NCI-H345 treated with DMSO at 0.1 percent for 48 hours (cell line): Measurements from ENCODE around the gene RALB.
"Not testable (repeated sequence)": the region's sequence is repeated elsewhere in the genome, so short reads cannot be mapped to it uniquely, and the experiment has no call there.

Experiments
- DNase-seq: peaks from one replicate; lab custom pipeline; 2025; ENCODE audit not compliant: unreplicated experiment; lab: John Stamatoyannopoulos, UW

RALB gene

GRCh38 chr2:120241684-120242083 is 11.0 kb upstream of the RALB start:
- DNase-seq: no peak

- no peak for DNase-seq
Observed at GRCh38 chr2:120243211-120243610, 9.4 kb upstream of the RALB start.

- DNase-seq: no peak
Observed at GRCh38 chr2:120243875-120244553, 8.6 kb upstream of the RALB start.

GRCh38 chr2:120244656-120245519 is 7.8 kb upstream of the RALB start:
- DNase-seq: peak; percentile 94

- DNase-seq: peak; percentile 94
Observed at GRCh38 chr2:120245520-120246332, 6.9 kb upstream of the RALB start.

GRCh38 chr2:120246546-120247300 is 5.9 kb upstream of the RALB start:
- DNase-seq: peak; percentile 69

GRCh38 chr2:120247851-120248250 is 4.8 kb upstream of the RALB start:
- no peak for DNase-seq

GRCh38 chr2:120250640-120251039 is 2.0 kb upstream of the RALB start:
- DNase-seq: no peak

GRCh38 chr2:120251078-120251477 is 1.6 kb upstream of the RALB start:
- no peak for DNase-seq

GRCh38 chr2:120251880-120252224 is 800 bp upstream of the RALB start:
- DNase-seq: no peak

GRCh38 chr2:120253021-120253882 is 600 bp downstream of the RALB start:
- DNase-seq: no peak

- DNase-seq: no peak
Observed at GRCh38 chr2:120254178-120254577, 1.5 kb downstream of the RALB start.

- DNase-seq: no peak
Observed at GRCh38 chr2:120255071-120255470, 2.4 kb downstream of the RALB start.

GRCh38 chr2:120255986-120256650 is 3.5 kb downstream of the RALB start:
- no peak for DNase-seq

GRCh38 chr2:120256651-120257000 is 4.0 kb downstream of the RALB start:
- no peak for DNase-seq

GRCh38 chr2:120257522-120257921 is 4.9 kb downstream of the RALB start:
- no peak for DNase-seq

GRCh38 chr2:120258196-120258595 is 5.5 kb downstream of the RALB start:
- no peak for DNase-seq

GRCh38 chr2:120259939-120260338 is 7.3 kb downstream of the RALB start:
- not testable (repeated sequence) for DNase-seq

GRCh38 chr2:120260736-120261135 is 8.1 kb downstream of the RALB start:
- DNase-seq: no peak
